DMS153 (cell line): Measurements from ENCODE around the gene PC.
"Not testable (repeated sequence)": the region's sequence is repeated elsewhere in the genome, so short reads cannot be mapped to it uniquely, and the experiment has no call there.

Source experiments
- DNase-seq: peaks from one replicate; lab custom pipeline; 2025; lab: John Stamatoyannopoulos, UW

Gene PC, protein sequence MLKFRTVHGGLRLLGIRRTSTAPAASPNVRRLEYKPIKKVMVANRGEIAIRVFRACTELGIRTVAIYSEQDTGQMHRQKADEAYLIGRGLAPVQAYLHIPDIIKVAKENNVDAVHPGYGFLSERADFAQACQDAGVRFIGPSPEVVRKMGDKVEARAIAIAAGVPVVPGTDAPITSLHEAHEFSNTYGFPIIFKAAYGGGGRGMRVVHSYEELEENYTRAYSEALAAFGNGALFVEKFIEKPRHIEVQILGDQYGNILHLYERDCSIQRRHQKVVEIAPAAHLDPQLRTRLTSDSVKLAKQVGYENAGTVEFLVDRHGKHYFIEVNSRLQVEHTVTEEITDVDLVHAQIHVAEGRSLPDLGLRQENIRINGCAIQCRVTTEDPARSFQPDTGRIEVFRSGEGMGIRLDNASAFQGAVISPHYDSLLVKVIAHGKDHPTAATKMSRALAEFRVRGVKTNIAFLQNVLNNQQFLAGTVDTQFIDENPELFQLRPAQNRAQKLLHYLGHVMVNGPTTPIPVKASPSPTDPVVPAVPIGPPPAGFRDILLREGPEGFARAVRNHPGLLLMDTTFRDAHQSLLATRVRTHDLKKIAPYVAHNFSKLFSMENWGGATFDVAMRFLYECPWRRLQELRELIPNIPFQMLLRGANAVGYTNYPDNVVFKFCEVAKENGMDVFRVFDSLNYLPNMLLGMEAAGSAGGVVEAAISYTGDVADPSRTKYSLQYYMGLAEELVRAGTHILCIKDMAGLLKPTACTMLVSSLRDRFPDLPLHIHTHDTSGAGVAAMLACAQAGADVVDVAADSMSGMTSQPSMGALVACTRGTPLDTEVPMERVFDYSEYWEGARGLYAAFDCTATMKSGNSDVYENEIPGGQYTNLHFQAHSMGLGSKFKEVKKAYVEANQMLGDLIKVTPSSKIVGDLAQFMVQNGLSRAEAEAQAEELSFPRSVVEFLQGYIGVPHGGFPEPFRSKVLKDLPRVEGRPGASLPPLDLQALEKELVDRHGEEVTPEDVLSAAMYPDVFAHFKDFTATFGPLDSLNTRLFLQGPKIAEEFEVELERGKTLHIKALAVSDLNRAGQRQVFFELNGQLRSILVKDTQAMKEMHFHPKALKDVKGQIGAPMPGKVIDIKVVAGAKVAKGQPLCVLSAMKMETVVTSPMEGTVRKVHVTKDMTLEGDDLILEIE

DNA sequence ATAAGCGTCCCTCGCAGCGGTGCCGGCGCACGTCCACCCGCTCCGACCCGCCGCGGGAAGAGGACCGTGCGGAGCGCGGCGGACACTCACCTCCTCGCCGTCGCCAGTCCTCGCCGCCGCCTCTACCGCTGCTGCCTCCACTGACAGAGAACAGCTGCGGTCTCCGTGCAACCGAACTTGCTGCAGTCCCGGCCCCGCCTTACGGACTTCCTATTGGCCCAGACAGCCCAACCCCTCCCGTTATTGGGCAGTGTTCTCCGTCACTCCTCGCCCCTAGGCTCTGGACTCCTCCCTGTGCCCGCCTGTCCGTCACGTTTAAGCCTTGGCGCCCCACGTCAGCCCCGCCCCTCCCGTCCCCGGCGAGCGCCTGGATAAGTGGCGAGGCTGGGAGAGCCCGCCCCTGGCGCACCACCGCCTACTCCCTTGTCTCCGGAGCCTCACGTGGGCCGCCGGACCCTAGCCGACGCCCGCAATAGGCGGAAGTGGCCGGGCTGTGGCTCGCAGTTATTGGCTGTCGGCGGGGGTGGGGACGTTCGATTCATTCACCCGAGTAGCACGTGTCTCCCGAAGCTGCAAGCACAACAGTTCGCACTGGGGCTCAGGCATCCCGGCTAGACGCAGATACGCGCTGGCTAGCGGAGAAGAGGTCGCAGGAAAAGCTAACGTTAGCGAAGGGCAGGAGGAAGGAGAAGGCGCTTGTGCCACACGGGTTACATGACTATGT is at the start of gene PC:
Gene PC, minus strand, starts transcription at position 152 of the 724 bp plus-strand sequence. CDS start 86,224 bp downstream, outside the sequence.
- peak; percentile 99 for DNase-seq

DNA sequence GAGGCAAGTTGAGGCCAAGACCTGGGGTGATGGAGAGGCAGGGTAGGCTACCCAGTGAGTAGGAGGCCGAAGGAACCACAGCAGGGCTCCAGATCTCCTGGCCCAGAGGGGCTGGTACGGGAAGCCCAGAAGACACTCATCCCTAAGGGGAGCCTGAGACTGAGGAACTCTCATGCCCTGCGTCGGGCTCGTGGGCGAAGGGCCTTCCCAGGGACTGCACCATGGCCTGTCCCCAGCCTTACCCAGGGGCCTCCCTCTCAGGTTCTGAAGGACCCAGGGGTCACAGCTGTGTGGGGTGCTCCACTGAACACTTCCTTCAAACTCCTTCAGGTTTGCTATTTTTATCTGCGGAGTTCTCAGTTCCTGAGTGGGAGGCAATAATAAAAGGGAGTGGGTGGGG is 48.9 kb upstream of the PC start:
- no peak for DNase-seq

DNA sequence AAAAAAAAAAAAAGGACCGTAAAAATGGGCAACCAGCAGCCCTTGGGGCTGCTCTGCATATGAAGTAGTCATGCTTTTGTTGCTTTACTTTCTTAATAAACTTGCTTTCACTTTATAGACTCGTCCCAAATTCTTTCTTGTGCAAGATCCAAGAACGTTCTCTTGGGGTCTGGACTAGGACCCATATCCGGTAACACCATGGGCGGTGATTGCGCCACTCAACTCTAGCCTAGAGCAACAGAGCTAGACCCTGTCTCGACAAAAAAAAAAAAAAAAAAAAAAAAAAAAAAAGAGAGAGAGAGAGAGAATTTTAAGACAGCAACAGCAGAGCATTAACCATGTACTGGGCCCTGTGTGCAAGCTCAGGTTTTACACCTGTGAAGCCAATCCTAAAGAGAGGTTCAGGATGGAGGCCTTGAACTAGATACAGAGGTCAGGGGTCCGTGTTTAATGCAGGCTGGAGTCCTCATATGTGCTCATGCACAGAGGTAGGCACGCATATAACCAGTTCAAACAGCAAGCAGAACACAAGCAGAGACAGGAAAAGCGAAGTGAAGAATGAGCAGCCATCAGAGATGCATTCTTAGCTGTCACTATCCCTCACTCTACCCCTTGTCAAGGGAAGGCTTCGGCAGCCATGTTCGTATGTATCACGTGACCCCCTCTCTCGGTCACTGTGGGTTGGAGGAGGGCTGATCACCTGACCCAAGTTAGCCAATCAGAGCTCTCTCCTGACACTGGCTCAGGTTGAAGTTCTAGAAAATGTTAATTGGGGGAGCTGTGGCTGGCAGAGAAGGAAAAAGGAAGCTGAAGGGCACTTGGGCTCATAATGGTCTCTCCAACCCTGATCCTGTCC is 48.1 kb upstream of the PC start:
- no peak for DNase-seq

DNA sequence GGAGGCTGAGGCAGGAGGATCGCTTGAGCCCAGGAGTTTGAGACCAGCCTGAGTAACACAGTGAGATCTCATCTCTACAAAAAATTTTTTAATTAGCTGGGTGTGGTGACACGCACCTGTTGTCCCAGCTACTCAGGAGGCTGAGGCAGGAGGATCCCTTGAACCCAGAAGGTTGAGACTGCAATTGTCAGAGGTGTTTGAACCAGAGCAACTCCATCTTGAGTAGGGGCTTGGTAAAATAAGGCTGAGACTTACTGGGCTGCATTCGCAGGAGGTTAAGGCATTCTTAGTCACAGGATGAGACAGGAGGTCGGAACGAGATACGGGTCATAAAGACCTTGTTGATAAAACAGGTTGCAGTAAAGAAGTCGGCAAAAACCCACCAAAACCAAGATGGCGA is 47.0 kb upstream of the PC start:
- DNase-seq: not testable (repeated sequence)

DNA sequence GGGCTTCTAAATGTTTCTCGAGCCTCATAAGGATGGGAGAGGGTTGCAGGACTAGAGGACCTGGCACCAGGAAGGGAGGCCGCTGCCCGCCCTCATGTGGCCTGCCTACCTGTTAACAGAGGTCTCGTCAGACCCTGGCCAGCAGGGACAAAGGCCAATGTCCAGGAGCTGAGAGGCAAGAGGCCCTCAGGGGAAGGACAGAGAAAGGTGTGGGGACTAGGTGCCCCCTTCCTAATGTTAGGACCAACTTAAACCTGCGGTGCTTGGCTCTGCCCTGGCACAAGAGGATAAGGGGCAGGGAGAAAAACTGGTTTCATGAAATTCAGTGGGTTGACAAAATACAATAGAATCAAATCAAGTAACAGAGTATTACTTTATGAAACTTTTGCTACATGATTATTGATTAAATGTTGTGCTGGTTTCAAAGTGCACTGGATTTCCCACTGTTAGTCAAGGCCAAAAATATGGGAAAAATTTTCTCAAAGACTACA is 44.8 kb upstream of the PC start:
- no peak for DNase-seq

DNA sequence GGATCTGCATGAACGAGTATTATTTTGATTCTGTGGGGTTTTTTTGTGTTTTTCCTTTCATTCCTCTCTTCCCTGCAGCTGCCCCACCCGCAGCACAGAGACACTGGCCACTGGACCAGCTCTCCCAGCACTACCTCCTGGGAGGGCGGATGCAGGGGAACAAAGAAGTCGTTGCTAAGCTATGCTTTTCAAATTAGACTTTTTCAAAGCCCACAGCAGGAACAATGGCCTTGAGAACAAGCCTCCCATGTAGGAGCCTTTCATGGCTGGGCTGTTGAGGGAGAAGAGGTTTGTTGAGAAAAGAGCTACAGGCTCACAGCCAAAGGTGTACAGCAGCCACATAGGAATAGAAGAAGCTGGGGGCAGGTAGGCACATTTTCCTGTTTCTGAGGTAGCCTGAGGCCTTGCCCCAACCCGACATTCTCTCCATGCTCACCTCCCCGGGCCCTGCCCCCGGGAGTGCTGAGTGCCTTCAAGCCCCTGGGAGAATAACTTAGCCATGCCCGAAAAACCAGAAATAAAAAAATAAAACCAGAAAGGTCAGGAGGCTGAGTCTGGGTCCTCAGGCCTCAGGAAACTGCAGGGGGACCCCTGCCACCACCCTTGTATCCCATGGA is 44.2 kb upstream of the PC start:
- peak; percentile 69 for DNase-seq

DNA sequence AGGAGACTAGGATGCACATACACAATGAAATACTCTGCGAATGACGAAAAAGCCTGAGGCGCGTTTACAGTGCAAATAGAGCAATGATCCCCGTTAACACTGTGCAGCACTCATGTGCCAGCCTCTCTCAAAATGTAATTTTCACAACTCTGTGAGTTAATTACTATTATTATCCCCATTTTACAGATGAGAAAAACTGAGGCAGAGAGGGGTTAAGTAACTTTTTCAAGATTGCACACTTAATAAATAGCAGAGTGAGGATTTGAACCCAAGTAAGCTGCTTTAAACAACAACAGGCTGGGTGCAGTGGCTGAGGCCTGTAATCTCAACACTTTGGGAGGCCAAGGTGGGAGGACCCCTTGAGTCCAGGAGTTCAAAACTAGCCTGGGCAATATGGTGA is 43.1 kb upstream of the PC start:
- no peak for DNase-seq

DNA sequence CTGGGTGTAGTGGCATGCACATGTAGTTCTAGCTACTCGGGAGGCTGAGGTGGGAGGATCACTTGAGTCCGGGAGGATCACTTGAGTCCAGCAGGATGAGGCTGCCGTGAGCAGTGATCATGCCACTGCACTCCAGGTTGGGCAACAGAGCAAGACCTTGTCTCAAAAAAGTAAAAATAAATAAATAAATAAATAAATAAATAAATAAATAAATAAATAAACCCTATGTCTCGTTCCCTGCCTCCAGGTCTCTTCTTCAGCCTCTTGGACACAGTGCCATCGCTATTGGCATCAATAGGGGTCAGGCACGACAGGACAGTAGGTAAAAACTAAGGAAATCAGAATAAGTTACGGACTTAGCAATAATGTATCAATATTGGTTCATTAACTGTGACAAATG is 41.4 kb upstream of the PC start:
- DNase-seq: no peak

DNA sequence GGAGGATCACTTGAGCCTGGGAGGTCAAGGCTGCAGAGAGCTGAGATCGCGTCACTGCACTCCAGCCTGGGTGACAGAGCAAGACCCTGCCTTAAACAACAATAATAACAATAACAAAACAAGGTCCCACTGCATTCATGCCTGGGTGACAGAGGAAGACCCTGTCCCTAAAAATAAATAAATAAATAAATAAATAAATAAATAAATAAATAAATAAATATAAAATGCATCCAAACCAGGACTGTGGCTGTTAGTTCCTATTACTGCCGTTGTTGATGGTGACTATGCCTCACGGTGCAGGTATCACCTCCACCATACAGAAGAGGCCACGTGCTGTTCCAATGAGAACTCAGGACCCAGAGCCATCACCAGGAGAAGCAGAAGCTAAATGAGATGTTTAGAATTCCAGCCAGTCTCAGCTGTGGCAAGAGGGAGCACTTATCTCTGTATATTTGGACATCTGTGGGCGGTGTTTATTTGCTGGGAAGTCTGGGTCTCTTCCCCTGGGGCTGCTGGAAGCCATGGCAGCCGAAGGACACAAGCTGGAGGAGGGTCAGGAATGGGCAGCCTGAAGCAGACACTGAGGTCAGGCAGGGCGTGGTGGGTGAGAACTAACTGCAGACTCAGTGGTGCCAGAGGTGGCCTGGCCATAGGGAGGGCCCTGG is 38.6 kb upstream of the PC start:
- no peak for DNase-seq

DNA sequence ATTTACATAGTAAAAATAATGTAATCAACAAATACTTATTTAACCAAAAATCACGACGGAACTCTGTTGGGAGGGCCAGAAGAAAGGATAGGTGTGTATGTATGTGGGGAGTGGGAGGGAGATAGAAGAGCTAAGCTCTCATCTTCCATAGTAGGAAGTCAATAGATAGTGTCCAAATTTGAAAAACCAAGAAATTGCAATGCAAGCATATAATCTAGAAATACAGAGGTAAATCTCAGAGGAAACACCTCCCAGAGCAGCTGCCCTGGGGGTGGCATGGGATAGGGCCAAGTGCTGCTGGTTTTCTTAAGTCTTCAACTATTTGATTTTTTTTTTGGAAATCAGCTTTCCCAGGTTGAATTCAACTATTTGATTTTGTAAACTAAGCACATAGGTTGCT is 33.9 kb upstream of the PC start:
- no peak for DNase-seq

DNA sequence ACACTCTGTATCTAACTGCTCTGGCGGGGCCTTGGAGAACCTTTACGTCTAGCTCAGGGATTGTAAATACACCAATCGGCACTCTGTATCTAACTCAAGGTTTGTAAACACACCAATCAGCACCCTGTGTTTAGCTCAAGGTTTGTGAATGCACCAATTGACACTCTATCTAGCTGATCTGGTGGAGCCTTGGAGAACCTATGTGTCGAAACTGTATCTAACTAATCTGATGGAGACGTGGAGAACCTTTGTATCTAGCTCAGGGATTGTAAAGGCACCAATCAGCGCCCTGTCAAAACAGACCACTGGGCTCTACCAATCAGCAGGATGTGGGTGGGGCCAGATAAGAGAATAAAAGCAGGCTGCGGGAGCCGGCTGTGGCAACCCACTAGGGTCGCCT is 31.2 kb upstream of the PC start:
- not testable (repeated sequence) for DNase-seq

DNA sequence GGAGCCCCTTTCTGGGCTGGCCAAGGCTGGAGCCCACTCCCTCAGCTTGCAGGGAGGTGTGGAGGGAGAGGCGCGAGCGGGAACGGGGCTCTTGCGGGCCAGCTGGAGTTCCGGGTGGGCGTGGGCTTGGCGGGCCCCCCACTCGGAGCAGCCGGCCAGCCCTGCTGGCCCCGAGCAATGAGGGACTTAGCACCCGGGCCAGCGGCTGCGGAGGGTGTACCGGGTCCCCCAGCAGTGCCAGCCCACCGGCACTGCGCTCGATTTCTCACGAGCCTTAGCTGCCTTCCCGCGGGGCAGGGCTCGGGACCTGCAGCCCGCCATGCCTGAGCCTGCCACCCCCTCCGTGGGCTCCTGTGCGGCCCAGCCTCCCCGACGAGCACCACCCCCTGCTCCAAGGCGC is 30.6 kb upstream of the PC start:
- not testable (repeated sequence) for DNase-seq

DNA sequence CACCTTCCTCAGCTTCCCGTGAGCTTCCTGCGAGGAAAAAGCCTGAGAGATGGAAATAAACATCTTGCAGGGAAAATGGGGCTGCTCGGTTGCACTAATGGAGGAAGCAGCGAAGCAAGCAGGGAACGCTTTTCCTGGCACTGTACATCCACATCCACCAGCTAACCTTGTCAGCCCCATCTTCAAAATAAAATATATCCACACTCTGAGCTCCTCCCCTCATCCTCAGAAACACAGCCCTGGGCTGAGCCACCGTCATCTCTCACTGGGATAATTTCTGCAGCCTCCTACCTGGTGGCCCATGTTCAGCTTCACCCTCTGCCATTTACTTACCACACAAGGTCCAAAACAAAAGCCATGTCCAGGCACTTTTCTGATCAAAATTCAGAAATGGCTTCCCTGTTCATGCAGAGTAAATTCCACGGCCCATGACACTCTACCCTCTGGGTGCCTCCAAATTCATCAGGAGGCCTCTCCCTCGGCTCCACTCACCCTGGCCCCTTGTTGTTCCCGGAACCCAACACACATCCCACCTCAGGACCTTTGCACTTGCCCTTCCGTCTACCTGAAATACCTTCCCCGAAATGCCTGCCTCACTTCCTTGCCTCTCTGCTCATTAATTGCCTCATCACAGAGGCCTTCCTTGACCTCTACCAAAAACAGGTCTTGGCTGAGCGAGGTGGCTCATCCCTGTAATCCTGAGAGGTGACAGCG is 29.9 kb upstream of the PC start:
- no peak for DNase-seq

DNA sequence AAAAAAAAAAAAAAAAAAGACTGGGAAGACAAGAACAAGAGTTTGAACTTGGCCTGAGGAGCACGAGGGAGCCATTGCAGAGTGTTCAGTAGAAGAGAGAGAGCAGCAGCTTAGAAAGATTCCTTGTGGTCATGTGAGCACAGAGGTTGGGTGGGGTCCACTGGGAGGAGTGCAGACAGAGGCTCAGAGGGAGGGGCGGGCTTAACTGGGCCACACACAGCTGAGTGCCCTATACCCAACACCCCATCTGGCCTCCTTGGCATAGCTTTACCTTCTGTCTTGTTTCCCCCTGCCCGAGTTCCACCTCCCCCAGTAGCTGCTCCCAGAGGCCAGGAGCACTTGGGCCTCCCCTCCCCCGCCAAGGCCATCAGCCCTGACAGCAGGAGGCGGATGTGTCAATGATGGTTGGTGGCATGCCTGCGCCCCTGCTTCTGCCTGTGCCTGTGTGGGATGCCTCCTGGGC is 29.0 kb upstream of the PC start:
- DNase-seq: no peak

DNA sequence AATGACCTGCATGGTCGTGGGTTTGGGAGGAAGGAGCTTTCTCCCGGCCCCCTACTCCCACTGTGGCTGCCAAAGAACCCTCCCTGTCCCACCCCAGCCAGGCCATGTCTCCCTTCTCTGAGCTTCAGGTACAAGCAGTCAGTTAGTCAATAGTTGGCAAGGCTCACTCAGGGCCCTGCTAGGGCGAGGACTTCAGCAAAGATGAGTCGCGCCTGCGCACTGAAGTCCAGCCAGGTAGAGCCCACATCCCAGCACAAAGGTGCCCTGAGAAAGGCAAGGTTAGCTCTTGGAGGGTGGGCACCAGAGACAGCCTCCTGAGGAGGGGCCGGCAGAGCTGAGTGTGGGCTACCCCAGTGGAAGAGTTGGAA is 28.0 kb upstream of the PC start:
- DNase-seq: no peak

DNA sequence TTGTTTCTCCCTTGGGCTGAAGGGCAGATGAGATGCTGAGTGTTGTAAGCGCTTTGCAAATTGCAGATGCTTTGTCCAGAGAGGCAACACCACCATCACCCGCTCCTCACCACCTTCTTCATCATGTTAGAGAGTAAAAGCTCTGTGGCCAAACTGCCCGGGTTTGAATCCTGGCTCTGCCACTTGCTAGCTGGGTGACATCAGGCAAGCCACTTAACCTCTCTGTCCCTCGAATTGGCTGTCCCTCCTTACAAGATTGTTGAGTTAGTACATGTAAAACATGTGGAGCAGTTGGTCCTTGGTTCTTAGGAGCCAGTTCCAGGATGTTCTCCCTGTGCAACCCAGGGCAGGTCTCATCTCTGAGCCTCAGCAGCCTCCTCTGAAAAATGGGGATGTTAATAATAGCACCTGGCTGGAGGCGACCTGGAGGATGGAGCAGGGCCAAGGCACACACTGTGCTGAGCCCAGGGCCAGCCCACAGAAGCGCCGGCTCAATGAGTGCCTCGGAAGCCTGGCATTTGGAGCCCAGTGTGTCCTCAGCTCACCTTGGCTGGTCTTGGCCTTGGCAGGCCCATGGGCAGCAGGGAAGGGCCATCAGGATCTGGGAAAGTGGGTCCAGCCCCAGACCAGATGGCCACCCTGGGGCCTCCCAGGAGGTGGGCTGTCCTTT is 27.5 kb upstream of the PC start:
- DNase-seq: no peak

DNA sequence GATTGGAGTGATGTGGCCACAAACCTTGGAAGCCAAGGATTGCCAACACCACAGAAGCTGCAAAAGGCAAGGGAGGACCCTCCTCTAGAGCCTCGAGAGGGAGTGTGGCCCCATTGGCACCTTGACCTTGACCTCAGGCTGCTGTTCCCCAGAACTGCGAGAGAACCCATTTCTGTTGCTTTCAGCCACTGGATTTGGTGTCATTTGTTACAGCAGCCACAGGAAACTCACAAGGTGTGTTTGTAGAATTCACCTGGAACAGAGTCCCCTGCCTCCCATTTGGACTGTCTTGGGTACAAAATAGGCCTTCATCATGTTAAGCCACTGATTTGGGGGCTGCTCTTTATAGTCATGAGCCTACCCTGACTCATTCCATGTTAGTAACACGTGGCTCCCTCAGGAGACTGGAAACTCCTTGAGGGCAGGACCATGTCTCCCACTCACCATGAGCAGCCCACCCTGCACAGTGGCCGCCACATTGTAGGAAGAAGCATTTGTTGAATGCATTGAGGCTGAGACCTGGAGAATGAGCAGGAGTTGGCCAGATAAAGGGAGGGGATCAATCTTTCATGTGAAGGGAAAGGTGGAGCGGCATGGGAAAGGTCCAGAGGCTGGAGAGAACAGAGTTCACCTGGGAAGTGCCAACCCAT is 25.2 kb upstream of the PC start:
- no peak for DNase-seq
